ENCODE data around the gene GFPT2.

Gene GFPT2

GRCh38 chr5:180271221-180271620 lies 81.9 kb downstream of the GFPT2 start:
- Histone ChIP-seq H3K27ac (ENCODE audit: low read length) (no peak overlapping the region), H3K4me2 (ENCODE audit: insufficient read depth, low read length) (no peak overlapping the region), H3K4me1 (ENCODE audit: insufficient read depth, low read length) (no peaks in the 10 kb centered on the region), H2AFZ (ENCODE audit: low read depth, low read length) (no peak overlapping the region), H3K79me2 (ENCODE audit: insufficient read depth, low read length) (no peaks in the 10 kb centered on the region), H4K20me1 (ENCODE audit: insufficient read depth, low read length) (no peaks in the 10 kb centered on the region), H3K9me3 (ENCODE audit: insufficient read depth, low read length, severe bottlenecking) (no peaks in the 10 kb centered on the region), H3K27me3 (ENCODE audit: insufficient read depth, low read length, poor library complexity) (no peaks in the 10 kb centered on the region), H3K4me3 (ENCODE audit: low read depth in 1 of 2, low read length in 2 of 2) (no peak overlapping the region), H3K9ac (ENCODE audit: low read depth, low read length) (no peak overlapping the region), H3K36me3 (ENCODE audit: insufficient read depth, low read length) (peaks cover 60% of the 10 kb centered on the region)
- DNase-seq (no peak), ATAC-seq (ENCODE audit: insufficient read depth, low read depth) (no peak)
- TF ChIP-seq, protein P1, sequence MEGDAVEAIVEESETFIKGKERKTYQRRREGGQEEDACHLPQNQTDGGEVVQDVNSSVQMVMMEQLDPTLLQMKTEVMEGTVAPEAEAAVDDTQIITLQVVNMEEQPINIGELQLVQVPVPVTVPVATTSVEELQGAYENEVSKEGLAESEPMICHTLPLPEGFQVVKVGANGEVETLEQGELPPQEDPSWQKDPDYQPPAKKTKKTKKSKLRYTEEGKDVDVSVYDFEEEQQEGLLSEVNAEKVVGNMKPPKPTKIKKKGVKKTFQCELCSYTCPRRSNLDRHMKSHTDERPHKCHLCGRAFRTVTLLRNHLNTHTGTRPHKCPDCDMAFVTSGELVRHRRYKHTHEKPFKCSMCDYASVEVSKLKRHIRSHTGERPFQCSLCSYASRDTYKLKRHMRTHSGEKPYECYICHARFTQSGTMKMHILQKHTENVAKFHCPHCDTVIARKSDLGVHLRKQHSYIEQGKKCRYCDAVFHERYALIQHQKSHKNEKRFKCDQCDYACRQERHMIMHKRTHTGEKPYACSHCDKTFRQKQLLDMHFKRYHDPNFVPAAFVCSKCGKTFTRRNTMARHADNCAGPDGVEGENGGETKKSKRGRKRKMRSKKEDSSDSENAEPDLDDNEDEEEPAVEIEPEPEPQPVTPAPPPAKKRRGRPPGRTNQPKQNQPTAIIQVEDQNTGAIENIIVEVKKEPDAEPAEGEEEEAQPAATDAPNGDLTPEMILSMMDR (IDR thresholded peaks at IDR 0.05; ENCODE audit: borderline replicate concordance, extremely low read depth, low read length, poor library complexity, severe bottlenecking) = no peak
- TF ChIP-seq EZH2 (IDR thresholded peaks at IDR 0.05; ENCODE audit: borderline replicate concordance, low read depth, low read length, severe bottlenecking) = no peak

GRCh38 chr5:180259260-180259611 lies 93.9 kb downstream of the GFPT2 start:
- H3K9me3 ChIP-seq (ENCODE audit: insufficient read depth, low read length, severe bottlenecking) = peaks cover 91% of the 10 kb centered on the region
- DNase-seq (no peak), ATAC-seq (ENCODE audit: insufficient read depth, low read depth) (no peak)
- no peaks in the 10 kb centered on the region for H4K20me1 ChIP-seq (ENCODE audit: insufficient read depth, low read length)
- H3K4me1 ChIP-seq (ENCODE audit: insufficient read depth, low read length) = no peaks in the 10 kb centered on the region
- H3K27ac ChIP-seq (ENCODE audit: low read length) = no peak overlapping the region
- H3K36me3 ChIP-seq (ENCODE audit: insufficient read depth, low read length) = peaks cover 93% of the 10 kb centered on the region
- no peak overlapping the region for H3K9ac ChIP-seq (ENCODE audit: low read depth, low read length)
- H3K27me3 ChIP-seq (ENCODE audit: insufficient read depth, low read length, poor library complexity) = no peaks in the 10 kb centered on the region
- H3K79me2 ChIP-seq (ENCODE audit: insufficient read depth, low read length) = no peaks in the 10 kb centered on the region
- no peak overlapping the region for H3K4me2 ChIP-seq (ENCODE audit: insufficient read depth, low read length)
- no peak overlapping the region for H3K4me3 ChIP-seq (ENCODE audit: low read depth in 1 of 2, low read length in 2 of 2)
- TF ChIP-seq, protein P1 (IDR thresholded peaks at IDR 0.05; ENCODE audit: borderline replicate concordance, extremely low read depth, low read length, poor library complexity, severe bottlenecking) = no peak
- TF ChIP-seq EZH2 (IDR thresholded peaks at IDR 0.05; ENCODE audit: borderline replicate concordance, low read depth, low read length, severe bottlenecking) = no peak
- H2AFZ ChIP-seq (ENCODE audit: low read depth, low read length) = no peak overlapping the region

GRCh38 chr5:180253036-180253824 lies 99.9 kb downstream of the GFPT2 start:
- Histone ChIP-seq H3K9me3 (ENCODE audit: insufficient read depth, low read length, severe bottlenecking) (peaks cover 56% of the 10 kb centered on the region), H3K4me3 (ENCODE audit: low read depth in 1 of 2, low read length in 2 of 2) (no peak overlapping the region), H3K9ac (ENCODE audit: low read depth, low read length) (no peak overlapping the region), H2AFZ (ENCODE audit: low read depth, low read length) (no peak overlapping the region), H3K4me1 (ENCODE audit: insufficient read depth, low read length) (no peaks in the 10 kb centered on the region), H3K79me2 (ENCODE audit: insufficient read depth, low read length) (no peaks in the 10 kb centered on the region), H3K27ac (ENCODE audit: low read length) (no peak overlapping the region), H3K27me3 (ENCODE audit: insufficient read depth, low read length, poor library complexity) (no peaks in the 10 kb centered on the region), H3K4me2 (ENCODE audit: insufficient read depth, low read length) (no peak overlapping the region), H4K20me1 (ENCODE audit: insufficient read depth, low read length) (no peaks in the 10 kb centered on the region), H3K36me3 (ENCODE audit: insufficient read depth, low read length) (peaks cover 83% of the 10 kb centered on the region)
- TF ChIP-seq EZH2 (IDR thresholded peaks at IDR 0.05; ENCODE audit: borderline replicate concordance, low read depth, low read length, severe bottlenecking) = no peak
- DNase-seq (peak; percentile 13), ATAC-seq (ENCODE audit: insufficient read depth, low read depth) (no peak)

DNA sequence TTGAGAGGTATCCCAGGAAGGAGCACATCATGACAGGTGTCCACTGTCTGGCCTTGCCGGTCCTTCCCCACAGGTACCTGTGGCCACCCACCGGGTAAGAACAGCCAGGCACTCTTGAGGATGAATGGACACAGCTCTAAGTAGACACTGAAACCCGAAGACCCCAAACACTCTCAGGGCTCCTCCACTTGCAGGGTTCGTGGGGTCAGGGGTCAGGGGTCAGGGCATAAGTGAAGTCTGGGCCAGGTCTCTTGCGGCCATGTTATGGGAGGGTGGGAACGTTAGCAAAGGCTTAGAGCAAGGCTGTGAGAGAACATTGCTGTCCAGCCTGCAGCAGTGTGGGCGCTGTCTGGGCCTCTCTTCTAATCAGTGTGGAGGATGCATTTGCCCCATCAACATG lies 101.2 kb downstream of the GFPT2 start:
- Histone ChIP-seq H3K4me1 (ENCODE audit: insufficient read depth, low read length) (no peaks in the 10 kb centered on the region), H3K79me2 (ENCODE audit: insufficient read depth, low read length) (no peaks in the 10 kb centered on the region), H3K27me3 (ENCODE audit: insufficient read depth, low read length, poor library complexity) (no peaks in the 10 kb centered on the region), H3K9me3 (ENCODE audit: insufficient read depth, low read length, severe bottlenecking) (peaks cover 43% of the 10 kb centered on the region), H3K27ac (ENCODE audit: low read length) (no peak overlapping the region), H3K36me3 (ENCODE audit: insufficient read depth, low read length) (peaks cover 82% of the 10 kb centered on the region), H4K20me1 (ENCODE audit: insufficient read depth, low read length) (no peaks in the 10 kb centered on the region), H2AFZ (ENCODE audit: low read depth, low read length) (no peak overlapping the region), H3K4me3 (ENCODE audit: low read depth in 1 of 2, low read length in 2 of 2) (no peak overlapping the region), H3K9ac (ENCODE audit: low read depth, low read length) (no peak overlapping the region), H3K4me2 (ENCODE audit: insufficient read depth, low read length) (no peak overlapping the region)
- ATAC-seq (ENCODE audit: insufficient read depth, low read depth) (no peak), DNase-seq (no peak)
- no peak for TF ChIP-seq EZH2 (IDR thresholded peaks at IDR 0.05; ENCODE audit: borderline replicate concordance, low read depth, low read length, severe bottlenecking)
- TF ChIP-seq, protein P1 (IDR thresholded peaks at IDR 0.05; ENCODE audit: borderline replicate concordance, extremely low read depth, low read length, poor library complexity, severe bottlenecking) = no peak

All from DND-41 (cell line).